Activated CD8-positive, alpha-beta T cell treated with anti-CD3 and anti-CD28 coated beads for 36 hours (primary cell): ENCODE results near the gene OLFML1. TPM values are rescaled to one million over a fixed set of nuclear protein-coding genes. Genes with fewer than 3 reads are reported as not detected.

ENCODE experiments used
- ATAC-seq: fragments of 200-7000 bp; cut with Tn5 transposase; one replicate; pipeline ENCODE4 v1.10.0; 2021; ENCODE audit warnings: mild to moderate bottlenecking, moderate library complexity
- CTCF ChIA-PET: fragments of 350-600 bp; sonication (Branson Sonifier 250); formaldehyde crosslinking; loops from one replicate; lab custom pipeline; 2021; ENCODE audit warnings: antibody characterized with exemption; lab: Charles Lee
- POLR2A ChIA-PET: fragments of 350-600 bp; sonication (Branson Sonifier 250); formaldehyde crosslinking; loops from one replicate; lab custom pipeline; 2021; ENCODE audit warnings: antibody characterized with exemption; lab: Charles Lee
- DNase-seq: peaks from one replicate; pipeline ENCODE4 v3.0.0-alpha.2; 2020
- H3K27ac Mint-ChIP-seq: one replicate; pipeline ENCODE4 v1.8.0; 2021; ENCODE audit warnings: mild to moderate bottlenecking, mixed read lengths
- H3K27me3 Mint-ChIP-seq: one replicate; pipeline ENCODE4 v1.8.0; 2021; ENCODE audit warnings: mixed read lengths
- H3K36me3 Mint-ChIP-seq: one replicate; pipeline ENCODE4 v1.8.0; 2021; ENCODE audit warnings: low read depth, mixed read lengths
- H3K4me1 Mint-ChIP-seq: one replicate; pipeline ENCODE4 v1.8.0; 2021; ENCODE audit warnings: low read depth, mixed read lengths
- H3K4me3 Mint-ChIP-seq: one replicate; pipeline ENCODE4 v1.8.0; 2021; ENCODE audit warnings: mild to moderate bottlenecking, moderate library complexity, mixed read lengths
- H3K9me3 Mint-ChIP-seq: one replicate; pipeline ENCODE4 v1.8.0; 2021; ENCODE audit warnings: mixed read lengths
- CTCF ChIP-seq: fragments of 200-600 bp; IDR thresholded peaks from one replicate; pipeline ENCODE4 v1.8.0; 2022; ENCODE audit warnings: antibody characterized with exemption, mild to moderate bottlenecking
- intact Hi-C: fragments of 100-400 bp; cut with micrococcal nuclease; formaldehyde crosslinking; loops from one replicate; pipeline ENCODE4 v1.10.0; 2022
- total RNA-seq, 2 experiments: library from RNA; stranded (reverse); gene quantifications; one replicate each; pipeline ENCODE4 v1.2.3, GENCODE V29; 2021

OLFML1 gene
- total RNA-seq, 2 experiments from 2014 or later = not detected

DNA sequence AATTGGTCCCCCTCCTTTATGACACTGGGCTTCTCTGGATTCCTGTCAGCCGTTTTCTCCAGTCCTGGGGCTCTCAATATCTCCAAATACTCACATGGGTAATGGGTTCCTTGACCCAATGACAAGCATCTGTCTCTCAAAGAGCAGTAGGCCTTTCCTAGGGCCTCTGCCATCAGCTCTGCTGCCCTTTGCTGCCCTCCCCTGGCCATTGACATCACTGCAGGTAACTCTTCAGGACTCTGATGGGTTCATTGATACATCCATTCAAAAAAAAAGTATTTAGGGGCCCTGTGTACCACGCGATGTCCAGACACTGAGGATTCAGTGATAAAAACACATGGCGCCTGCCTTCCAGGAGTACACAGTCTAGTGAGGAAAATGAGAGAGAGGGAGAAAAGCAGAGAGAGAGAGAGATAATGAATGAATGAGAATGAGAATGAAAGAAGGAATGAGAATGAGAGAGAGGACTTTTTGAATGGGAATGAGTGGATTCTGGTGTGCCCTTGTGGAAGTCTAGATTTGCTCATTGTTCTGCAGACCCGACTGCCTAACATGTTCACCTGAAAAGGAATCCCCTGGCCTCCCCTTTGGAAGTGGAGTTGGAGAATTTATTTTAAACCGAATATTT is 42.6 kb upstream of the OLFML1 start:
- POLR2A ChIA-PET = no interaction called here
- intact Hi-C loops = loop anchor here (5.0 to 10.0 kb wide), 2 partner anchors 88 to 345 kb away; no protein-coding TSS in a partner anchor
- peak; percentile 87 for DNase-seq
- no peaks in the 10 kb centered on the region for H3K36me3 Mint-ChIP-seq
- H3K27me3 Mint-ChIP-seq = no peaks in the 10 kb centered on the region
- no peaks in the 10 kb centered on the region for H3K4me1 Mint-ChIP-seq
- CTCF ChIA-PET = interaction anchor here (0.7 to 3.4 kb wide), 22 partner anchors 9 to 630 kb away, joined by 3 to 20 read pairs (median 4); partner anchors contain the start of genes OLFML1 and PPFIBP2
- H3K27ac Mint-ChIP-seq = no peak overlapping the region
- no peaks in the 10 kb centered on the region for H3K9me3 Mint-ChIP-seq
- TF ChIP-seq CTCF = peak; percentile 82
- no peak overlapping the region for H3K4me3 Mint-ChIP-seq
- peak; percentile 97 for ATAC-seq

DNA sequence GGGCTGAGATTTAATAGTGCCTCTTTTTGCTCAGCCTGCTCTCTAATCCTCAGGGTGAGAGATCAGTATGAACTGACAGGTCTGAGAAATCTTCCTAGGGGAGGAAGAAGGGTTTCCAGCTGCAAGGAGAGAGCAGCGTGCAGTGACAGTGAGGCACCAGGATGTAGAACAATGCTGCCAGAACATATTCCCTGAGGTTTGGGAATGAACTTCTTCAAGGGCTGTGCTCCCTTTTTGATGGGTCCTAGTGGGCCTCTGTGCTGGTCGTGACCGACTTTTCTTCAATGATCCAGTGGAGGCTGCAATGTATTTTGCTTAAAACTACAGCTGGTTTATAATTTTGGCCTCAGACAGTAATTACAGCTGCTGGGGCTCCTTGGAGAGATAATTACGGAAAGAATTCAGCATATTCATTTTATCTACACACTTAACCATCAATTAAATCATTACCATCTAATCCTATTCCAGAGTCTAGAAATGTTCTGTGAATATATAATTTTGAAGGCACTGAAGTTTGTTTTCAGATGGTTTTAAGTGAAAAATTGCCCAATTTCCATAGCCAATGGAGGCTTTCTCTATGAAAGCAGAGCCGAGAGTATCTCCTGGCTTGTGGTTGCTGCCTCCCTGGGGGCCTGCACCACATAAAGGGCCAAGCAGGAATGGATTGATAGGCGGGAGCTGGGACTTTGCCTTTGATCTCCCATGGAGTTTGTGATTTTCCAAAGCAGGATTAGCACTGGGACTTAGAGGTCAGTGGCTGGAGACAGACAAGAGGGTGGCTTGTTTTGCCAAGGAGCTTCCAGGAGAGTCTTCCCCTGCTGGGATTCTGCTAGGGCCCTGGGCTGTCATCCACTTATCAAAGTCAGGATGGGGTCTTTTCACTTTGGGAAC is 41.0 kb upstream of the OLFML1 start:
- Mint-ChIP-seq H3K9me3 (no peaks in the 10 kb centered on the region), H3K27ac (no peak overlapping the region), H3K27me3 (no peaks in the 10 kb centered on the region), H3K36me3 (no peaks in the 10 kb centered on the region), H3K4me3 (no peak overlapping the region), H3K4me1 (no peaks in the 10 kb centered on the region)
- DNase-seq (no peak), ATAC-seq (no peak)
- CTCF ChIA-PET = interaction anchor here (1.0 to 2.7 kb wide), 3 partner anchors 10 to 91 kb away, joined by 3 to 17 read pairs (median 3); no protein-coding TSS in a partner anchor
- intact Hi-C loops = loop anchor here (5.0 to 10.0 kb wide), 2 partner anchors 90 to 347 kb away; no protein-coding TSS in a partner anchor
- no peak for TF ChIP-seq CTCF
- POLR2A ChIA-PET = no interaction called here

GRCh38 chr11:7445564-7445963 is 39.7 kb upstream of the OLFML1 start:
- no peak overlapping the region for H3K4me3 Mint-ChIP-seq
- no peaks in the 10 kb centered on the region for H3K9me3 Mint-ChIP-seq
- no peak for ATAC-seq
- no peaks in the 10 kb centered on the region for H3K4me1 Mint-ChIP-seq
- H3K36me3 Mint-ChIP-seq = no peaks in the 10 kb centered on the region
- POLR2A ChIA-PET = no interaction called here
- intact Hi-C loops = loop anchor here (10.0 kb wide), 1 partner anchor 91 kb away; no protein-coding TSS in a partner anchor
- H3K27ac Mint-ChIP-seq = no peak overlapping the region
- CTCF ChIA-PET = interaction anchor here (0.9 kb wide), 1 partner anchor 347 kb away, joined by 3 read pairs; no protein-coding TSS in a partner anchor
- no peak for TF ChIP-seq CTCF
- no peak for DNase-seq
- no peaks in the 10 kb centered on the region for H3K27me3 Mint-ChIP-seq

- Mint-ChIP-seq H3K4me3 (no peak overlapping the region), H3K36me3 (no peaks in the 10 kb centered on the region), H3K9me3 (no peaks in the 10 kb centered on the region), H3K27ac (no peak overlapping the region), H3K4me1 (no peaks in the 10 kb centered on the region), H3K27me3 (no peaks in the 10 kb centered on the region)
- intact Hi-C loops = loop anchor here (10.0 kb wide), 1 partner anchor 93 kb away; no protein-coding TSS in a partner anchor
- no peak for DNase-seq
- ChIA-PET CTCF (interaction anchor here (1.0 kb wide), 1 partner anchor 353 kb away, joined by 3 read pairs; no protein-coding TSS in a partner anchor), POLR2A (no interaction called here)
- TF ChIP-seq CTCF = no peak
- no peak for ATAC-seq
Observed at GRCh38 chr11:7448201-7448600, 37.1 kb upstream of the OLFML1 start.
